OCI-LY1 (cell line): ENCODE results near the gene DDX31.

Experiments used
- H2AFZ ChIP-seq: fragments of 200-600 bp; sonication (generic), shearing (Covaris generic); 2 replicates; pipeline ENCODE4 v1.6.0; 2014; ENCODE audit warnings: antibody characterized with exemption, mild to moderate bottlenecking, low read length
- H3F3A ChIP-seq: fragments of 200-600 bp; sonication (generic), shearing (Covaris generic); 2 replicates; pipeline ENCODE4 v1.6.0; 2014; ENCODE audit warnings: mild to moderate bottlenecking, antibody characterized with exemption, low read length, moderate library complexity; ENCODE audit not compliant: insufficient read depth
- H3K27ac ChIP-seq: fragments of 200-600 bp; sonication (generic); 2 replicates; pipeline ENCODE4 v1.5.1; 2014; ENCODE audit warnings: low read length, mixed run types, mild to moderate bottlenecking, low read depth; ENCODE audit not compliant: poor library complexity, severe bottlenecking
- H3K27me3 ChIP-seq: fragments of 200-600 bp; sonication (generic); 2 replicates; pipeline ENCODE4 v1.6.0; 2014; ENCODE audit warnings: antibody characterized with exemption, mild to moderate bottlenecking, low read length, moderate library complexity; ENCODE audit not compliant: insufficient read depth
- H3K36me3 ChIP-seq: fragments of 200-600 bp; sonication (generic); 2 replicates; pipeline ENCODE4 v1.6.1; 2014; ENCODE audit warnings: mild to moderate bottlenecking, antibody characterized with exemption, low read length, moderate library complexity, mixed read lengths; ENCODE audit not compliant: insufficient read depth
- H3K4me1 ChIP-seq: fragments of 200-600 bp; sonication (generic); 2 replicates; pipeline ENCODE4 v1.5.1; 2014; ENCODE audit warnings: mild to moderate bottlenecking, low read length, moderate library complexity; ENCODE audit not compliant: insufficient read depth, severe bottlenecking
- H3K4me2 ChIP-seq: fragments of 200-600 bp; sonication (generic), shearing (Covaris generic); 2 replicates; pipeline ENCODE4 v1.6.1; 2014; ENCODE audit warnings: low read length
- H3K4me3 ChIP-seq: fragments of 200-600 bp; sonication (generic); 2 replicates; pipeline ENCODE4 v1.5.1; 2014; ENCODE audit warnings: low read length, low read depth, mild to moderate bottlenecking, mixed read lengths; ENCODE audit not compliant: poor library complexity, severe bottlenecking
- H3K79me2 ChIP-seq: fragments of 200-600 bp; shearing (Covaris generic); 2 replicates; pipeline ENCODE4 v1.6.1; 2016; ENCODE audit warnings: mixed run types, low read length, mixed read lengths; ENCODE audit not compliant: insufficient read depth
- H3K9ac ChIP-seq: fragments of 200-600 bp; sonication (generic), shearing (Covaris generic); 2 replicates; pipeline ENCODE4 v1.6.1; 2014; ENCODE audit warnings: mild to moderate bottlenecking, low read length, mixed read lengths
- H3K9me2 ChIP-seq: fragments of 200-600 bp; sonication (generic), shearing (Covaris generic); 2 replicates; pipeline ENCODE4 v1.6.1; 2014; ENCODE audit warnings: low read depth, mild to moderate bottlenecking, low read length, mixed read lengths
- H3K9me3 ChIP-seq: fragments of 200-600 bp; shearing (Covaris generic); 2 replicates; pipeline ENCODE4 v1.6.1; 2014; ENCODE audit warnings: low read length, mixed read lengths
- H4K20me1 ChIP-seq: fragments of 200-600 bp; sonication (generic), shearing (Covaris generic); 2 replicates; pipeline ENCODE4 v1.6.0; 2016; ENCODE audit warnings: mild to moderate bottlenecking, low read length; ENCODE audit not compliant: insufficient read depth
- CTCF ChIP-seq: fragments of 200-600 bp; sonication (generic), shearing (Covaris generic); IDR thresholded peaks from 2 replicates; pipeline ENCODE4 v1.5.1; 2017; ENCODE audit warnings: mild to moderate bottlenecking, antibody characterized with exemption, low read length, moderate library complexity, mixed read lengths
- EZH2 ChIP-seq: fragments of 200-600 bp; sonication (generic), shearing (Covaris generic); IDR thresholded peaks from 2 replicates; pipeline ENCODE4 v1.8.0; 2017; ENCODE audit warnings: borderline replicate concordance, mixed run types, mild to moderate bottlenecking, antibody characterized with exemption, low read length, moderate library complexity, mixed read lengths

DDX31 gene

GRCh38 chr9:132647806-132648205 is 22.0 kb downstream of the DDX31 start:
- no peaks in the 10 kb centered on the region for H3F3A ChIP-seq
- no peak overlapping the region for H3K4me2 ChIP-seq
- no peak overlapping the region for H3K9ac ChIP-seq
- H3K27ac ChIP-seq, result no peak overlapping the region
- H3K36me3 ChIP-seq, result peaks cover 98% of the 10 kb centered on the region
- H4K20me1 ChIP-seq, result no peaks in the 10 kb centered on the region
- no peaks in the 10 kb centered on the region for H3K9me2 ChIP-seq
- no peaks in the 10 kb centered on the region for H3K27me3 ChIP-seq
- no peak overlapping the region for H2AFZ ChIP-seq
- H3K9me3 ChIP-seq, result no peaks in the 10 kb centered on the region
- H3K4me3 ChIP-seq, result no peak overlapping the region
- TF ChIP-seq CTCF (no peak), EZH2 (no peak)
- no peaks in the 10 kb centered on the region for H3K79me2 ChIP-seq
- no peaks in the 10 kb centered on the region for H3K4me1 ChIP-seq

GRCh38 chr9:132647355-132647754 is 22.4 kb downstream of the DDX31 start:
- H3K27ac ChIP-seq, result no peak overlapping the region
- H3K9me2 ChIP-seq, result no peaks in the 10 kb centered on the region
- H3K4me3 ChIP-seq, result no peak overlapping the region
- H3K9ac ChIP-seq, result no peak overlapping the region
- peaks cover 97% of the 10 kb centered on the region for H3K36me3 ChIP-seq
- H3K4me2 ChIP-seq, result no peak overlapping the region
- no peaks in the 10 kb centered on the region for H3K79me2 ChIP-seq
- no peaks in the 10 kb centered on the region for H3K27me3 ChIP-seq
- no peak overlapping the region for H2AFZ ChIP-seq
- no peak for TF ChIP-seq EZH2
- H3K9me3 ChIP-seq, result no peaks in the 10 kb centered on the region
- H4K20me1 ChIP-seq, result no peaks in the 10 kb centered on the region
- no peaks in the 10 kb centered on the region for H3K4me1 ChIP-seq
- H3F3A ChIP-seq, result no peaks in the 10 kb centered on the region

GRCh38 chr9:132646726-132647125 is 23.1 kb downstream of the DDX31 start:
- H3K9me3 ChIP-seq, result no peaks in the 10 kb centered on the region
- no peak for TF ChIP-seq EZH2
- no peak for TF ChIP-seq CTCF
- H4K20me1 ChIP-seq, result no peaks in the 10 kb centered on the region
- H3K4me3 ChIP-seq, result no peak overlapping the region
- no peak overlapping the region for H3K4me2 ChIP-seq
- H3K36me3 ChIP-seq, result peaks cover 96% of the 10 kb centered on the region
- no peaks in the 10 kb centered on the region for H3K4me1 ChIP-seq
- H3K9ac ChIP-seq, result no peak overlapping the region
- no peaks in the 10 kb centered on the region for H3F3A ChIP-seq
- no peak overlapping the region for H3K27ac ChIP-seq
- H3K27me3 ChIP-seq, result no peaks in the 10 kb centered on the region
- H2AFZ ChIP-seq, result no peak overlapping the region
- no peaks in the 10 kb centered on the region for H3K79me2 ChIP-seq
- H3K9me2 ChIP-seq, result no peaks in the 10 kb centered on the region

GRCh38 chr9:132645711-132646110 is 24.1 kb downstream of the DDX31 start:
- no peaks in the 10 kb centered on the region for H3K27me3 ChIP-seq
- H3K79me2 ChIP-seq, result no peaks in the 10 kb centered on the region
- no peaks in the 10 kb centered on the region for H3K9me3 ChIP-seq
- H3K4me1 ChIP-seq, result no peaks in the 10 kb centered on the region
- H4K20me1 ChIP-seq, result no peaks in the 10 kb centered on the region
- H3K9me2 ChIP-seq, result no peaks in the 10 kb centered on the region
- H2AFZ ChIP-seq, result no peak overlapping the region
- no peak for TF ChIP-seq CTCF
- no peak for TF ChIP-seq EZH2
- peaks cover 97% of the 10 kb centered on the region for H3K36me3 ChIP-seq
- no peaks in the 10 kb centered on the region for H3F3A ChIP-seq
- H3K4me2 ChIP-seq, result no peak overlapping the region
- H3K9ac ChIP-seq, result no peak overlapping the region
- H3K27ac ChIP-seq, result no peak overlapping the region
- no peak overlapping the region for H3K4me3 ChIP-seq
